SK-N-SH (cell line): ENCODE data around the gene DNAH5. TPM values are rescaled to one million over a fixed set of nuclear protein-coding genes. Genes with fewer than 3 reads are reported as not detected.
"Not testable (repeated sequence)": the region's sequence is repeated elsewhere in the genome, so short reads cannot be mapped to it uniquely, and the experiment has no call there.

ENCODE experiments used
- CTCF ChIA-PET: fragments of 300-600, 350-600 bp; formaldehyde crosslinking; extraction: SDS; loops from one replicate; lab custom pipeline; 2021; lab: Yijun Ruan, JAX
- POLR2A ChIA-PET: fragments of 350-600 bp; sonication (Branson Sonifier 250); formaldehyde crosslinking; extraction: SDS; loops from one replicate; lab custom pipeline; 2020; ENCODE audit warnings: antibody characterized with exemption, inconsistent platforms; lab: Yijun Ruan, JAX
- DNase-seq: peaks from one replicate; pipeline ENCODE4 v3.0.0; 2012
- H2AFZ ChIP-seq: fragments of 200-600 bp; sonication (generic); 2 replicates; pipeline ENCODE4 v1.8.1; 2016; ENCODE audit warnings: antibody characterized with exemption, mild to moderate bottlenecking, low read depth
- H3F3A ChIP-seq: fragments of 200-600 bp; sonication (generic); replicated peaks from 2 replicates; pipeline ENCODE3; 2016; ENCODE audit warnings: antibody characterized with exemption, mild to moderate bottlenecking; ENCODE audit not compliant: insufficient read depth
- H3K27ac ChIP-seq, 2 experiments: fragments of 200-500 bp in 1 of 2; fragments of 200-600 bp in 1 of 2; sonication (Bioruptor generic) in 1 of 2; sonication (generic), shearing (Covaris generic) in 1 of 2; 2 replicates each; pipeline versions ENCODE4 v1.5.1 to v1.6.1; 2014 to 2016; ENCODE audit warnings: low read depth in 2 of 2, inconsistent platforms in 1 of 2, low read length in 1 of 2, mild to moderate bottlenecking in 1 of 2, mixed read lengths in 1 of 2
- H3K27me3 ChIP-seq: fragments of 200-600 bp; sonication (generic), shearing (Covaris generic); 2 replicates; pipeline ENCODE4 v1.6.1; 2016; ENCODE audit warnings: mixed run types; ENCODE audit not compliant: insufficient read depth
- H3K36me3 ChIP-seq, 2 experiments: fragments of 200-500 bp in 1 of 2; fragments of 200-600 bp in 1 of 2; sonication (Bioruptor generic) in 1 of 2; sonication (generic) in 1 of 2; replicated peaks in 1 of 2; 2 replicates each; pipeline versions ENCODE3 to v1.5.1; 2014 to 2016; ENCODE audit warnings: low read length in 1 of 2, mild to moderate bottlenecking in 1 of 2; ENCODE audit not compliant: insufficient read depth in 2 of 2, control insufficient read depth in 1 of 2
- H3K4me1 ChIP-seq, 2 experiments: fragments of 200-500 bp in 1 of 2; fragments of 200-600 bp in 1 of 2; sonication (Bioruptor generic) in 1 of 2; sonication (generic), shearing (Covaris generic) in 1 of 2; 2 replicates each; pipeline versions ENCODE4 v1.5.1 to v1.6.1; 2014 to 2016; ENCODE audit warnings: low read depth in 1 of 2, low read length in 1 of 2, mixed run types in 1 of 2; ENCODE audit not compliant: insufficient read depth in 2 of 2, control insufficient read depth in 1 of 2
- H3K4me2 ChIP-seq: fragments of 200-600 bp; sonication (generic), shearing (Covaris generic); 2 replicates; pipeline ENCODE4 v1.6.1; 2017; ENCODE audit warnings: mixed run types
- H3K4me3 ChIP-seq, 2 experiments: fragments of 200-500 bp in 1 of 2; fragments of 200-600 bp in 1 of 2; sonication (Bioruptor generic) in 1 of 2; sonication (generic), shearing (Covaris generic) in 1 of 2; 2 replicates each; pipeline versions ENCODE4 v1.5.1 to v1.8.1; 2014 to 2016; ENCODE audit warnings: low read depth in 2 of 2, inconsistent platforms in 1 of 2, low read length in 1 of 2, mild to moderate bottlenecking in 1 of 2, mixed read lengths in 1 of 2, moderate library complexity in 1 of 2
- H3K79me2 ChIP-seq: fragments of 200-600 bp; sonication (generic); 2 replicates; pipeline ENCODE4 v1.8.1; 2017; ENCODE audit warnings: mild to moderate bottlenecking; ENCODE audit not compliant: insufficient read depth
- H3K9ac ChIP-seq: fragments of 200-600 bp; sonication (generic); 2 replicates; pipeline ENCODE4 v1.6.1; 2017; ENCODE audit warnings: mixed run types
- H3K9me2 ChIP-seq: fragments of 200-600 bp; sonication (generic); 2 replicates; pipeline ENCODE4 v1.6.1; 2017; ENCODE audit warnings: mixed run types
- H3K9me3 ChIP-seq: fragments of 200-600 bp; sonication (generic); 2 replicates; pipeline ENCODE4 v1.6.1; 2017; ENCODE audit warnings: mixed run types, mild to moderate bottlenecking, moderate library complexity
- H4K20me1 ChIP-seq: fragments of 200-600 bp; sonication (generic); 2 replicates; pipeline ENCODE4 v1.6.1; 2017; ENCODE audit warnings: mild to moderate bottlenecking, mixed run types; ENCODE audit not compliant: insufficient read depth
- CHD2 ChIP-seq: fragments of 150-350 bp; IDR thresholded peaks from 2 replicates; pipeline ENCODE4 v1.6.1; 2018; ENCODE audit warnings: low read length; ENCODE audit not compliant: partially characterized antibody
- ELF1 ChIP-seq: IDR thresholded peaks from 2 replicates; pipeline ENCODE4 v1.4.0; 2012
- EP300 ChIP-seq, 2 experiments: IDR thresholded peaks; 2 replicates each; pipeline versions ENCODE4 v1.4.0 to v1.6.1; 2012; ENCODE audit warnings: borderline replicate concordance in 1 of 2, low read depth in 1 of 2, low read length in 1 of 2
- EZH2phosphoT487 ChIP-seq: fragments of 200-600 bp; sonication (generic); IDR thresholded peaks from 2 replicates; pipeline ENCODE4 v1.6.1; 2017; ENCODE audit warnings: low read depth, mixed run types, mild to moderate bottlenecking, antibody characterized with exemption, moderate library complexity, borderline replicate concordance
- FOSL2 ChIP-seq: IDR thresholded peaks from 2 replicates; pipeline ENCODE4 v1.4.0; 2012; ENCODE audit warnings: low read depth, mild to moderate bottlenecking, moderate library complexity, borderline replicate concordance
- FOXJ3 ChIP-seq: sonication (generic); formaldehyde crosslinking; IDR thresholded peaks from 2 replicates; pipeline ENCODE4 v1.5.1; 2020; ENCODE audit warnings: mild to moderate bottlenecking, missing genetic modification reagents
- FOXM1 ChIP-seq: IDR thresholded peaks from 2 replicates; pipeline ENCODE4 v1.4.0; 2012; ENCODE audit warnings: low read depth, mild to moderate bottlenecking
- GATA2 ChIP-seq: sonication (generic); formaldehyde crosslinking; IDR thresholded peaks from 2 replicates; pipeline ENCODE4 v1.5.0; 2020; ENCODE audit warnings: mild to moderate bottlenecking, missing genetic modification reagents
- JUND ChIP-seq: IDR thresholded peaks from 2 replicates; pipeline ENCODE4 v1.4.0; 2012
- MAX ChIP-seq: IDR thresholded peaks from 2 replicates; pipeline ENCODE4 v1.4.0; 2012; ENCODE audit warnings: low read depth
- NFIC ChIP-seq: IDR thresholded peaks from 2 replicates; pipeline ENCODE4 v1.4.0; 2012; ENCODE audit warnings: borderline replicate concordance
- NRF1 ChIP-seq: IDR thresholded peaks from 2 replicates; pipeline ENCODE4 v1.6.1; 2012; ENCODE audit warnings: low read depth, mild to moderate bottlenecking, low read length
- PBX3 ChIP-seq: IDR thresholded peaks from 2 replicates; pipeline ENCODE4; 2012
- POLR2AphosphoS5 ChIP-seq: IDR thresholded peaks from 2 replicates; pipeline ENCODE4 v1.6.1; 2012; ENCODE audit warnings: low read depth, low read length
- RAD21 ChIP-seq: IDR thresholded peaks from 2 replicates; pipeline ENCODE4 v1.6.1; 2012; ENCODE audit warnings: mild to moderate bottlenecking, low read length
- RCOR1 ChIP-seq: fragments of 150-350 bp; IDR thresholded peaks from 2 replicates; pipeline ENCODE4 v1.6.1; 2017; ENCODE audit warnings: antibody characterized with exemption, low read length
- REST ChIP-seq: IDR thresholded peaks from 2 replicates; pipeline ENCODE4 v1.6.1; 2012; ENCODE audit warnings: mild to moderate bottlenecking, low read depth, low read length, moderate library complexity
- RXRA ChIP-seq: IDR thresholded peaks from 2 replicates; pipeline ENCODE4 v1.4.0; 2012; ENCODE audit warnings: low read depth, mild to moderate bottlenecking, borderline replicate concordance
- SIN3A ChIP-seq: IDR thresholded peaks from 2 replicates; pipeline ENCODE4 v1.6.1; 2012; ENCODE audit warnings: low read depth, mild to moderate bottlenecking, low read length, moderate library complexity, borderline replicate concordance
- SMC3 ChIP-seq: IDR thresholded peaks from 2 replicates; pipeline ENCODE4 v1.6.1; 2012; ENCODE audit warnings: low read depth, low read length, improper control_type of control experiment
- TAF1 ChIP-seq: IDR thresholded peaks from 2 replicates; pipeline ENCODE4 v1.6.1; 2012; ENCODE audit warnings: low read depth, mild to moderate bottlenecking, low read length, moderate library complexity, borderline replicate concordance
- TCF12 ChIP-seq: IDR thresholded peaks from 2 replicates; pipeline ENCODE4 v1.4.0; 2012
- TEAD4 ChIP-seq: IDR thresholded peaks from 2 replicates; pipeline ENCODE4 v1.4.0; 2012; ENCODE audit warnings: mild to moderate bottlenecking, borderline replicate concordance; ENCODE audit not compliant: insufficient read depth
- USF2 ChIP-seq: fragments of 150-350 bp; IDR thresholded peaks from 2 replicates; pipeline ENCODE4 v1.6.1; 2017; ENCODE audit warnings: antibody characterized with exemption, low read length, low read depth, borderline replicate concordance
- YY1 ChIP-seq: IDR thresholded peaks from 2 replicates; pipeline ENCODE4 v1.4.0; 2012; ENCODE audit warnings: low read depth, mild to moderate bottlenecking
- WGBS: methylation state at CpG from one replicate; pipeline ENCODE4 v1.1.6; 2017; ENCODE audit warnings: low lambda C conversion rate; 5-methylcytosine and 5-hydroxymethylcytosine counted together
- polyA plus RNA-seq, 3 experiments: library from polyadenylated mRNA; depleted of rRNA; stranded (reverse); fragments of >200 nt; gene quantifications; 2 replicates each; pipeline ENCODE4 v1.2.3, GENCODE V29; 2012

The DNAH5 gene
- polyA plus RNA-seq, 1 of the 3 experiments (the other 2 are of a cell fraction), result 0.74 TPM

GRCh38 chr5:13985731-13986418 lies 41.4 kb upstream of the DNAH5 start:
- peak overlapping the region; percentile 40 to 65; a peak in 3 of 4 replicates for H3K27ac ChIP-seq
- H4K20me1 ChIP-seq, result no peaks in the 10 kb centered on the region
- peak overlapping the region; percentile 29; a peak in 2 of 4 replicates for H3K4me3 ChIP-seq
- no peaks in the 10 kb centered on the region for H3K9me2 ChIP-seq
- H3K36me3 ChIP-seq, result no peaks in the 10 kb centered on the region
- TF ChIP-seq POLR2AphosphoS5, result no peak
- peak; percentile 73 for TF ChIP-seq TCF12
- TF ChIP-seq MAX, result 0 out of 2 replicates have a peak, but pooled peaks have one; percentile 45
- peak; percentile 93 for TF ChIP-seq JUND
- TF ChIP-seq FOXJ3 (CRISPR knock-in tag), result no peak
- TF ChIP-seq RCOR1, result no peak
- no peak for TF ChIP-seq GATA2 (CRISPR knock-in tag)
- no peak for TF ChIP-seq SMC3
- TF ChIP-seq USF2, result no peak
- no peak for TF ChIP-seq REST
- TF ChIP-seq TEAD4, result peak; percentile 78; the same call in 1 of the 2 replicates
- TF ChIP-seq PBX3, result peak; percentile 58; the same call in 1 of the 2 replicates
- TF ChIP-seq CHD2, result no peak
- peak; percentile 97 for TF ChIP-seq NFIC
- TF ChIP-seq FOXM1, result no peak
- no peak for TF ChIP-seq TAF1
- peak; percentile 55; the same call in 1 of the 2 replicates for TF ChIP-seq RXRA
- TF ChIP-seq RAD21, result no peak
- peak; percentile 77 for TF ChIP-seq FOSL2
- TF ChIP-seq EP300 (IDR thresholded peaks at IDR 0.05; ENCODE audit: borderline replicate concordance in 1 of 2, low read depth in 1 of 2, low read length in 1 of 2), result peak in 1 of 2 experiments; percentile 62; a peak in 1 of 4 replicates
- TF ChIP-seq YY1, result 0 out of 2 replicates have a peak, but pooled peaks have one; percentile 16
- TF ChIP-seq ELF1, result no peak
- no peak for TF ChIP-seq SIN3A
- no peak for TF ChIP-seq NRF1
- no peak for TF ChIP-seq EZH2phosphoT487
- H3K4me2 ChIP-seq, result peak overlapping the region; percentile 62
- H3K27me3 ChIP-seq, result no peaks in the 10 kb centered on the region
- peak overlapping the region; percentile 50; the same call in 1 of the 2 replicates for H3K9ac ChIP-seq
- peaks cover 27% of the 10 kb centered on the region; the same call in 1 of the 2 replicates for H3K79me2 ChIP-seq
- POLR2A ChIA-PET, result no interaction called here
- DNase-seq, result no peak
- peak overlapping the region; percentile 55 for H2AFZ ChIP-seq
- H3K9me3 ChIP-seq, result no peaks in the 10 kb centered on the region
- H3F3A ChIP-seq, result peaks cover 10% of the 10 kb centered on the region
- WGBS, result 24% methylated on average over 11 of the region's 12 CpGs
- CTCF ChIA-PET, result interaction anchor here (1.2 to 3.7 kb wide), 3 partner anchors 9 to 366 kb away, joined by 4 to 21 read pairs (median 5); no protein-coding TSS in a partner anchor
- peaks cover 0 to 2% of the 10 kb centered on the region in 2 experiments; a peak in 1 of 4 replicates for H3K4me1 ChIP-seq

GRCh38 chr5:13984888-13985287 lies 40.4 kb upstream of the DNAH5 start:
- H3K9me3 ChIP-seq, H3K4me1 ChIP-seq, H3K4me2 ChIP-seq, H3F3A ChIP-seq, H3K27me3 ChIP-seq, POLR2A ChIA-PET, H3K9me2 ChIP-seq, H4K20me1 ChIP-seq, DNase-seq, H3K27ac ChIP-seq, H3K4me3 ChIP-seq, H3K9ac ChIP-seq, H3K36me3 ChIP-seq, H2AFZ ChIP-seq: not testable (repeated sequence)
- CTCF ChIA-PET, result interaction anchor here (1.0 to 1.8 kb wide), 2 partner anchors 341 to 367 kb away, joined by 3 to 4 read pairs; no protein-coding TSS in a partner anchor
- H3K79me2 ChIP-seq, result peaks cover 27% of the 10 kb centered on the region; the same call in 1 of the 2 replicates
- WGBS, result 84% methylated on average over 5 of the region's 5 CpGs
